ENCODE data around the gene RASGEF1C. TPM values are rescaled to one million over a fixed set of nuclear protein-coding genes. Genes with fewer than 3 reads are reported as not detected.

RASGEF1C gene
- total and polyA plus RNA-seq, 8 donors: 0.09 to 0.38 TPM; not detected in 6

GRCh38 chr5:180135967-180136629 lies 72.9 kb downstream of the RASGEF1C start:
- Histone ChIP-seq H3K4me3 (no peak overlapping the region), H3K9me3 (no peaks in the 10 kb centered on the region), H3K27ac (no peak overlapping the region), H3K36me3 (no peaks in the 10 kb centered on the region), H3K27me3 (peaks cover 0 to 4% (median 0%) of the 10 kb centered on the region in 4 donors), H3K4me1 (no peaks in the 10 kb centered on the region)
- TF ChIP-seq CTCF (IDR thresholded peaks at IDR 0.05): no peak
- ATAC-seq (no peak), DNase-seq (peak in 3 of 6 donors; percentile 4 to 46 (median 6)), FAIRE-seq (no peak)
- intact Hi-C loops (cut with DNase I): no loop called here
- WGBS, 2 donors: 87 to 92% methylated on average over 43 of the region's 43 CpGs

- Histone ChIP-seq H3K36me3 (no peaks in the 10 kb centered on the region), H3K4me1 (no peaks in the 10 kb centered on the region), H3K9me3 (no peaks in the 10 kb centered on the region), H3K27me3 (no peaks in the 10 kb centered on the region), H3K4me3 (no peak overlapping the region), H3K27ac (no peak overlapping the region)
- ATAC-seq (peak in 2 of 4 donors; percentile 52 to 65), DNase-seq (peak in 3 of 6 donors; percentile 4 to 42 (median 14)), FAIRE-seq (no peak)
- TF ChIP-seq CTCF (IDR thresholded peaks at IDR 0.05): no peak
- WGBS, 2 donors: 63 to 66% methylated on average over 13 of the region's 13 CpGs
- intact Hi-C loops (cut with DNase I): no loop called here
Observed at GRCh38 chr5:180135128-180135955, 73.7 kb downstream of the RASGEF1C start.

- intact Hi-C loops (cut with DNase I): no loop called here
- no peaks in the 10 kb centered on the region for H3K36me3 ChIP-seq
- no peak for TF ChIP-seq CTCF (IDR thresholded peaks at IDR 0.05)
- ATAC-seq (no peak), DNase-seq (peak in 1 of 6 donors; percentile 30), FAIRE-seq (no peak)
- no peaks in the 10 kb centered on the region for H3K9me3 ChIP-seq
- H3K4me1 ChIP-seq: no peaks in the 10 kb centered on the region
- 73 to 77% methylated on average over 9 of the region's 9 CpGs for WGBS, 2 donors
- H3K27me3 ChIP-seq: no peaks in the 10 kb centered on the region
- no peak overlapping the region for H3K27ac ChIP-seq
- H3K4me3 ChIP-seq: no peak overlapping the region
Observed at GRCh38 chr5:180133971-180134508, 75.0 kb downstream of the RASGEF1C start.

- FAIRE-seq: no peak
- 62 to 65% methylated on average over 4 of the region's 4 CpGs for WGBS, 2 donors
Observed at GRCh38 chr5:180133551-180133950, 75.5 kb downstream of the RASGEF1C start.

More at GRCh38 chr5:180133551-180133950, 75.5 kb downstream of the RASGEF1C start:
- TF ChIP-seq CTCF (IDR thresholded peaks at IDR 0.05): no peak
- H3K27ac ChIP-seq: no peak overlapping the region
- no peaks in the 10 kb centered on the region for H3K4me1 ChIP-seq
- intact Hi-C loops (cut with DNase I): no loop called here
- H3K27me3 ChIP-seq: no peaks in the 10 kb centered on the region
- no peak overlapping the region for H3K4me3 ChIP-seq
- no peaks in the 10 kb centered on the region for H3K9me3 ChIP-seq
- H3K36me3 ChIP-seq: no peaks in the 10 kb centered on the region
- ATAC-seq: no peak
- DNase-seq: no peak
